CD4-positive, alpha-beta T cell treated with Interleukin-21 for 1 hour (primary cell): ENCODE results near the gene ARV1.
"Not testable (repeated sequence)": the region's sequence is repeated elsewhere in the genome, so short reads cannot be mapped to it uniquely, and the experiment has no call there.

ENCODE experiments used
- DNase-seq: peaks from one replicate; pipeline ENCODE4 v3.0.0-alpha.2; 2020

Gene ARV1

GRCh38 chr1:230977761-230978490 lies 968 bp upstream of the ARV1 start:
- DNase-seq = peak; percentile 12

GRCh38 chr1:230979389-230979716 lies 459 bp downstream of the ARV1 start:
- DNase-seq = no peak

- DNase-seq = peak; percentile 31
These were observed 1.1 kb downstream of the ARV1 start for GRCh38 chr1:230979952-230980351.

- DNase-seq = no peak
These were observed 3.8 kb downstream of the ARV1 start for GRCh38 chr1:230982696-230983095.

DNA sequence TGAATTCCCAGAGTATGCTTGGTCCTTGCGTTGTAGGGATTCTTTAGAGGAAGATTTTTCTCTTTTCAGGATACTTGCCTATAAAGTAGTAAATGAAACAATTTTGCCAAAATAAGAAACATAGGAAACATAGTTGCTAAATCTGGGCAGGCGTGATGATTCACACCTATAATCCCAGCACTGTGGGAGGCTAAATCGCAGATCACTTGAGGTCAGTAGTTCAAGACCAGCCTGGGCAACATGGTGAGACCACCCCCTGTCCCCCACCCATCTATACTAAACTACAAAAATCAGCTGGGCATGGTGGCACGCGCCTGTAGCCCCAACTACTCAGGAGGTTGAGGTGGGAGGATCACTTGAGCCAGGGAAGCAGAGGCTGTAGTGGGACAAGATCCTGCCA lies 4.9 kb downstream of the ARV1 start:
- no peak for DNase-seq

- DNase-seq = not testable (repeated sequence)
These were observed 6.0 kb downstream of the ARV1 start for GRCh38 chr1:230984622-230985515.

DNA sequence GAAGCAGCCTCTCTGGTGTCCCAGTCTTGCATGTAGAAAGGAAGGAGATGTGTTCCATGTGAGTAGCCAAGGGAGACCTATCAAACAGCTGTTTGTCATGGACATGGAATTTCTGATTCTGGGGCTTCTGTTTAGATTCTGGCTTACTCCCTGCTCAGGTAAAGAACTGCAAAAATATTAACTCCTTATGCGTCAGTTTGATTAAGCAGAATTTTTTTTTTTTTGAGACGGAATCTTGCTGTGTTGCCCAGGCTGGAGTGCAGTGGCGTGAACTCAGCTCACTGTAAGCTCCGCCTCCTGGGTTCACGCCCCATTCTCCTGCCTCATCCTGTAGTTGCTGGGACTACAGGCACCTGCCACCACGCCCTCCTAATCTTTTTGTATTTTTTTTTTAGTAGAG lies 6.8 kb downstream of the ARV1 start:
- no peak for DNase-seq

DNA sequence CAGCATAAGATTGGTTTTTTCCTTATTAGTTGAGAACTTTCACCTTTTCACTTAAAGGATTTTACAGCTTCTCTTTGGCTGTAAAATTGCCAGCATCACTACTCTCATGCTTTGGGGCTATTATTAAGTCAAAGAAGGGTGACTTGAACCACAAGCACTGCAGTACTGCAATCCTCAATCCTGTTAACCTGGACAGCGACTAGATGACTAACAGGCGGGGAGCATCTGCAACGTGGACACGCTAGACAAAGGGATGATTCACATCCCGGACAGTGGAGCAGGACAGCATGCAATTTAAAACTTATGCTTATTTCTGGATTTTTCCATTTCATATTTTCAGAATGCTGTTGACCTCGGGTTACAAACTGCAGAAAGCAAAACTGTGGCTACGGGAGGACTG lies 8.1 kb downstream of the ARV1 start:
- no peak for DNase-seq

- no peak for DNase-seq
These were observed 8.6 kb downstream of the ARV1 start for GRCh38 chr1:230987448-230987847.

DNA sequence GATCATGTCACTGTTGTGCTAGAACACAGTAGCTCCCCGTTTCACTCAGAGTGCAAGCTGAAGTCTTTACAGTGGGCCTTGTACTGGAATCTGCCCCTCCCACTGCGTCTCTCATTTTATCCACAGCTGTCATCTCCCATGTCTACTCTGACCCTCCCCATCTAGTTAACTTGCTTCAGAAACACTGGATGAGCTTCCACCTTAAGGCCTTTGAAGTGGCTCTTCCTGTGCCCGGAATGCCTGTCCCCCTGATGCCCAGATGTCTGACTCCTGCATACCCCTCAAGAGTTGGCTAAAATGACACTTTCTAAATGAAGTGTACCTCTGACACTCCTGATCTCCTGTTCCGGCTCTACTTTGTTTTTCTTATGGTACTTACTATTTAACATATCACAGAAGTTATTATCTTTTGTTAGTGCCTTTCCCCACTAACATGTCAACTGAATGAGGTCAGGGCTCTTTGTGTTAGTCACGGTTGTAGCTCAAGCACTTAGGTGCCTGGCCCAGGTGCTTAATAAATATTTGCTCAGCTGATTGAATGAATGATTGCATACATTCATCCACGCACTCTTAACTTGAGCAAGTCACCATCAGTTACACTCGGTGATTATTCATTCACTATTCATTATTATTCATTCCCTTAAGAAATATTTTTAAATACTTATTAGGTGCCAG lies 13.3 kb downstream of the ARV1 start:
- DNase-seq = no peak

DNA sequence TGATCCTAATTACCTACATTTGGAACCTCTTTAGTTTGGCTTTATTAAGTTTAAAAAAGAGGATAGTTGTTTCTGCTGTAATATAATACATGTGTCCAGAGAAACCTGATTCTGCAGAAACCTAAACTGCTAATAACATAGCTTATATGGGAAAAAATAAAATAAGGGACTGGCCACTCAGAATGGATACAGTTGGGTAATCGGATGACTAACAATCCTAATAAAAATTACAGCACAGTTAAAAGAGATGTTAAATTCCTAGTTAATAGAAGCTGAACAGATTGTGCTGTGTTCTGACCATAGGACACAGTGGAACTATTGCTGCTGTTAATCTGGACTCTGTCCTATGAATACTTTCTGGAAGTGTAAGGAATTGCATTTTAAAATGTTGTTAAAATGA lies 16.0 kb downstream of the ARV1 start:
- no peak for DNase-seq

GRCh38 chr1:231000201-231000600 lies 21.3 kb downstream of the ARV1 start:
- DNase-seq = no peak

GRCh38 chr1:231000639-231001038 lies 21.7 kb downstream of the ARV1 start:
- no peak for DNase-seq

DNA sequence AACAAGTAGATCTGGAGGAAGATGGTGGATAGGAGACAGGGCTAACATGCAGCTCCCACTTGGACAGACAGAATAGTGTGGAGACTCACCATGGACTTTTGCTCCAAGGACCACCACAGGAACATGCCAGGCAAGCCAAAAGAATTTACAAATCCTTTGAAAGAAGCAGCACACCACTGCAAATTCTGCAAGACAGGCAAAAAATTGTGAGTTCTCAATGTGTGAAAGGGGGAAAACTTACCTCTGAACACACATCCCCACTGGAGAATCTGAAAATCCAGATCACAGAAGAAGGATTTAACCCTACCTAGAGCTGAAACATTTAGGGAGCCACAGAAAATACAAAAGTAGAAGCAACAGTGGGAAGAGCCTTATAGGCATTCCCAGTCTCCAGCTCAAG lies 23.0 kb downstream of the ARV1 start:
- DNase-seq = no peak

GRCh38 chr1:231007535-231007934 lies 28.6 kb downstream of the ARV1 start:
- DNase-seq = not testable (repeated sequence)

DNA sequence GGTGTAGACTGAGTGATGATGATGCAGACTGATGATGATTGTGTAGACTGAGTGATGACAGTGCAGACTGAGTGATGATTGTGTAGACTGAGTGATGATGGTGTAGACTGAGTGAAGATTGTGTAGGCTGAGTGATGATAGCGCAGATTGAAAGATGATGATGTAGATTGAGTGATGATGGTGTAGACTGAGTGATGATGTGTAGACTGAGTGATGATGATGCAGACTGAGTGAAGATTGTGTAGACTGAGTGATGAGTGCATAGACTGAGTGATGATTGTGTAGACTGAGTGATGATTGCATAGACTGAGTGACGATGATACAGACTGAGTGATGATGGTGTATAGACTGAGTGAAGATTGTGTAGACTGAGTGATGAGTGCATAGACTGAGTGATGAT lies 32.5 kb downstream of the ARV1 start:
- no peak for DNase-seq

- no peak for DNase-seq
These were observed 33.1 kb downstream of the ARV1 start for GRCh38 chr1:231011963-231012362.

GRCh38 chr1:231013391-231014015 lies 34.6 kb downstream of the ARV1 start:
- no peak for DNase-seq

DNA sequence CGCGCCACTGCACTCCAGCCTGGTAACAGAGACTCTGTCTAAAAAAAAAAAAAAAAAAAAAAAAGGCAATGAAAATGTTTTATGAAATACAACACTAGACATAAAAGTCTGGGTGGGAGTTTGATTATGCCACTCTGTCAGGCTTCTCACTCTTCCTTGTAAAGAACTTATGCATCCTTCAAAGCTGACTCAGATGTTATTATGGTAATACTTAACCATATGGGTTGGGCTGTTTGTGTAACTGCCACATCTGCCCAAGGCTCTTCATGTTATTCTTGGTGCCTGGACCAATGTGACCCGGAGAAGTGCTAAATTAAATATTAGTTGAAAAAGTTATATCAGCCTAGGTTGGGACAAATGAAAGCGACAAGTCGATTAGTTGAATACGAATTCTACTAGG lies 37.3 kb downstream of the ARV1 start:
- DNase-seq = no peak

DNA sequence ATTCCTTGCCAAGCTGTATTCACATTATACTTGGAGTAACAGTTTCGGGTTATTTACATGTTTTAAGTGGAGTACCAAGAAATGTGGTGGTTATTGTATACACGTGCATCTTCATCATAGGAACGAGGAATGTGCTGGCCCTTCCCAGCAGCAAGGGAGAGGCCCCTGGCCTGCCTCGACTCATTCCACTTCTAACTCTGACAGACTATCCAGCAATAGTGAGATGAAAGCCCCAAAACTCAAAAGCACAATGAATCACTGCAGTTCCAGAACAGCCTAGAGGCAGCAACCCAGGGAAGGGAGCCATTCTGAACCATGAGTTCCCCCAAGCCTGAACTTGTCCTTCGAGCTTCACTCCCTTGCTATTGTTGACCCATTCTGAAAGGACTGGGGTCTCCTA lies 38.1 kb downstream of the ARV1 start:
- no peak for DNase-seq

DNA sequence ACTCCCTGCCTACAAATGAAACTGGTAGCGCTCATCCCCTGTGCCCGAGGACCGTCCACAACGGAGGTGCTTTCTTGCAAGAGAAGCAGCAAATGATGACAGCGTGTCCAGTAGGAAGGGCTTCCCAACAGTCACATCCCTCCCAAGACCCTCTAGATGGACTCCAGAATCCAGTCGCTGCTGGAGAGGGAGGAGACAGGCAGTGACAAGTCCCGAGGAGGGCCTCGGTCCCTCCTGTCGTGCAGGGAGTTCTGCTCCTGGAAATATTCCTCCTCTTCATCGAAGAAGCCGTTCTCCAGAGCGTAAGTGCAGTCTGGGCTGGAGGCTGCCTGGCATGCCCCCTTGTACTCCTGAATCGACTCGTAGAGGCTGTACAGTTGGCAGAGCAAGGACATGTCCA lies 40.8 kb downstream of the ARV1 start:
- no peak for DNase-seq

DNA sequence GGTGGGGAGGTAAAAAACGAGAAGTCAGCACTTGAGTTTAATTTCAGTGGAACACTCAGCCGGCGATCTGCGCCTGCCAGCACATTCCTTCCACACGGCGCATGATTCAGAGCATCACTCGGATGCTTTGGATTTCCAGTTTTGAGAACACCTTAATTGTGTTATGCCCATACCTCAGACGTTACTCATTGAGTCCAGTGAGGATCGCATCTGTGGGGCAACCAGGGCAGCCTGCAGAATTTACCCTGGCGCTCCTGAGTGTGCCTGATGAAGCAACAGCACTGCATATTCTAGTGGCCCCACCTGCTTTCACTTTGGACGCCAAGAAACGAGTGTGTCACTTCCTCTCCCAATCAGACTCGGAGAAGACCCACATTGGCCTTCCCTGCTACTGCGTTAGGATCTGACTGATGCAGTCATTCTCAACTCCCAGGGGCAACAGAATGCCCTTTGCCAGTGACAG lies 41.3 kb downstream of the ARV1 start:
- DNase-seq = no peak

- no peak for DNase-seq
These were observed 41.9 kb downstream of the ARV1 start for GRCh38 chr1:231020816-231021215.
